HepG2 (cell line): Measurements from ENCODE around the gene LYZL1. TPM values are rescaled to one million over a fixed set of nuclear protein-coding genes. Genes with fewer than 3 reads are reported as not detected.

Experiments used
- CREM ChIP-seq, 2 experiments: sonication (generic) in 1 of 2; formaldehyde crosslinking in 1 of 2; IDR thresholded peaks; 2 replicates each; pipeline versions ENCODE4 v1.4.0 to v1.6.1; 2016 to 2020; ENCODE audit warnings: antibody characterized with exemption in 1 of 2, mild to moderate bottlenecking in 1 of 2, missing genetic modification reagents in 1 of 2
- FOSL2 ChIP-seq: sonication (generic); formaldehyde crosslinking; IDR thresholded peaks from 2 replicates; pipeline ENCODE4 v1.4.0; 2020; ENCODE audit warnings: missing genetic modification reagents
- GATAD2A ChIP-seq: IDR thresholded peaks from 2 replicates; pipeline ENCODE4 v1.6.1; 2016
- GTF3A ChIP-seq: sonication (generic); formaldehyde crosslinking; conservative IDR thresholded peaks from 2 replicates; pipeline ENCODE4 v1.4.0; 2020; ENCODE audit warnings: mild to moderate bottlenecking, missing genetic modification reagents
- HBP1 ChIP-seq: IDR thresholded peaks from 2 replicates; pipeline ENCODE4 v1.6.1; 2016; ENCODE audit warnings: low read depth, control low read depth
- MYNN ChIP-seq: sonication (generic); formaldehyde crosslinking; IDR thresholded peaks from 2 replicates; pipeline ENCODE4 v1.4.0; 2020; ENCODE audit warnings: mild to moderate bottlenecking, low read depth, missing genetic modification reagents
- THRA ChIP-seq: sonication (generic); formaldehyde crosslinking; IDR thresholded peaks from 2 replicates; pipeline ENCODE4 v1.4.0; 2020; ENCODE audit warnings: missing genetic modification reagents, borderline replicate concordance
- TOE1 ChIP-seq: sonication (generic); formaldehyde crosslinking; IDR thresholded peaks from 2 replicates; pipeline ENCODE4 v1.4.0; 2020; ENCODE audit warnings: mild to moderate bottlenecking, missing genetic modification reagents
- XRCC5 ChIP-seq: fragments of 200-400 bp; formaldehyde crosslinking; optimal IDR thresholded peaks from 2 replicates; pipeline ENCODE3; 2017; ENCODE audit warnings: mild to moderate bottlenecking, low read length
- ZBTB3 ChIP-seq: sonication (generic); formaldehyde crosslinking; IDR thresholded peaks from 2 replicates; pipeline ENCODE4 v1.4.0; 2020; ENCODE audit warnings: low read depth, mild to moderate bottlenecking, moderate library complexity, missing genetic modification reagents, borderline replicate concordance
- ZEB1 ChIP-seq: IDR thresholded peaks from 2 replicates; pipeline ENCODE4 v1.6.1; 2012; ENCODE audit warnings: mild to moderate bottlenecking, low read depth, inconsistent platforms; ENCODE audit not compliant: insufficient replicate concordance
- ZNF225 ChIP-seq: sonication (generic); formaldehyde crosslinking; IDR thresholded peaks from 2 replicates; pipeline ENCODE4 v1.4.0; 2020; ENCODE audit warnings: mild to moderate bottlenecking, missing genetic modification reagents
- ZNF264 ChIP-seq: sonication (generic); formaldehyde crosslinking; IDR thresholded peaks from 2 replicates; pipeline ENCODE4 v1.4.0; 2020; ENCODE audit warnings: missing genetic modification reagents
- ZNF280D ChIP-seq: sonication (generic); formaldehyde crosslinking; IDR thresholded peaks from 2 replicates; pipeline ENCODE4 v1.5.1; 2020; ENCODE audit warnings: mild to moderate bottlenecking, missing genetic modification reagents
- ZNF501 ChIP-seq: sonication (generic); formaldehyde crosslinking; IDR thresholded peaks from 2 replicates; pipeline ENCODE4 v1.5.1; 2020; ENCODE audit warnings: mild to moderate bottlenecking, moderate library complexity, missing genetic modification reagents
- ZNF670 ChIP-seq: sonication (generic); formaldehyde crosslinking; IDR thresholded peaks from 2 replicates; pipeline ENCODE4 v1.8.0; 2022; ENCODE audit warnings: mild to moderate bottlenecking, missing genetic modification reagents, borderline replicate concordance
- ZNF737 ChIP-seq: sonication (generic); formaldehyde crosslinking; IDR thresholded peaks from 2 replicates; pipeline ENCODE4 v1.5.0; 2020; ENCODE audit warnings: missing genetic modification reagents, mild to moderate bottlenecking, borderline replicate concordance
- polyA plus RNA-seq, 8 experiments: library from polyadenylated mRNA; depleted of rRNA in 3 of 8; stranded (reverse) in 7 of 8; unstranded in 1 of 8; fragments of >200 nt; fragmentation: Illumina TruSeq in 4 of 8; extraction: Trizol in 4 of 8; gene quantifications; 2 replicates each; pipeline versions ENCODE4 v1.2.1 to v1.2.3, GENCODE V29; 2011 to 2016; ENCODE audit warnings: low read depth in 4 of 8, missing spikeins in 1 of 8, mixed read lengths in 1 of 8; ENCODE audit not compliant: insufficient read depth in 1 of 8
- total RNA-seq, 5 experiments: library from RNA; depleted of rRNA; stranded (reverse); fragments of >200 nt; fragmentation: Illumina TruSeq; extraction: Trizol; gene quantifications; 2 replicates each; pipeline ENCODE4 v1.2.3, GENCODE V29; 2016; ENCODE audit warnings: low read depth in 1 of 5
- TF ChIP-seq, protein P1 (sequence below): sonication (generic); formaldehyde crosslinking; IDR thresholded peaks from 2 replicates; pipeline ENCODE4 v1.4.0; 2020; ENCODE audit warnings: missing genetic modification reagents, low read depth, mild to moderate bottlenecking, borderline replicate concordance
- TF ChIP-seq, protein P2 (sequence below): sonication (generic); formaldehyde crosslinking; IDR thresholded peaks from 2 replicates; pipeline ENCODE4 v1.4.0; 2020; ENCODE audit warnings: missing genetic modification reagents, borderline replicate concordance
- TF ChIP-seq, protein P3 (sequence below): sonication (generic); formaldehyde crosslinking; IDR thresholded peaks from 2 replicates; pipeline ENCODE4 v1.4.0; 2020; ENCODE audit warnings: missing genetic modification reagents, mild to moderate bottlenecking, borderline replicate concordance

LYZL1 gene
- total and polyA plus RNA-seq, 2 of the 13 experiments (the other 11 are each of a cell fraction or from before 2014, with no cell fraction given), result not detected

DNA sequence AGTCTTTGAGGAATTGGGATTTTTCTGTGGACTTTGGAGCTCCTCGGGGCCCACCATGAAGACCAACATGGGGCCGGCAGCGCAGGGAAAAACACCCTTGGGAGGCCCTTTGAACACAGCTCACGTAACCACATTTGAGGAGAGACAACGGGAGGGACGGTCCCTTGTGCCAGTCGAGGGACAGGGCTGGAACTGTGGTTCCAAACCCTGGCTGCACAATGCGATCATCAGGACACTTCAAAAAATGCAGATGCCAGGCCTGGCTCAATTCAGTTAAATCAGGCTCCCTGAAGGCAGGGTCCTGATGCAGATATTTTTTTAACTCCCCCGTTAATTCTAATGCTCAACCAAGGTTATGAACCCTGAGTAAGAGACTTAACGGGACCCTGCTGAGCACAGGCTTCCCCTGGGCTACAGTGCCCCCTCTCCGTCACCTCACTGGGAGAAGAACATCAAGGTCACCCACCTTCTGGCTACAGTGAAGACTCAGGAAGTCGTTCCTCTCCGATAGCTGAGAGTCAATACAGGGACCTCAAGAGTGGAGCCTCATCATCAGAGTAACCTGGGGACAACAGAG is 30.4 kb downstream of the LYZL1 start (continued):
- TF ChIP-seq, protein P1, sequence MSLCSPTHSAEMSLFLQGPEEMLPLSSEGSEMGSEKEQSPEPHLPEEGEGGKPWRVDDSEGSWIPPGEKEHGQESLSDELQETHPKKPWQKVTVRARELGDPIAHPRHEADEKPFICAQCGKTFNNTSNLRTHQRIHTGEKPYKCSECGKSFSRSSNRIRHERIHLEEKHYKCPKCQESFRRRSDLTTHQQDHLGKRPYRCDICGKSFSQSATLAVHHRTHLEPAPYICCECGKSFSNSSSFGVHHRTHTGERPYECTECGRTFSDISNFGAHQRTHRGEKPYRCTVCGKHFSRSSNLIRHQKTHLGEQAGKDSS (CRISPR knock-in tag), result no peak
- TF ChIP-seq, protein P2, sequence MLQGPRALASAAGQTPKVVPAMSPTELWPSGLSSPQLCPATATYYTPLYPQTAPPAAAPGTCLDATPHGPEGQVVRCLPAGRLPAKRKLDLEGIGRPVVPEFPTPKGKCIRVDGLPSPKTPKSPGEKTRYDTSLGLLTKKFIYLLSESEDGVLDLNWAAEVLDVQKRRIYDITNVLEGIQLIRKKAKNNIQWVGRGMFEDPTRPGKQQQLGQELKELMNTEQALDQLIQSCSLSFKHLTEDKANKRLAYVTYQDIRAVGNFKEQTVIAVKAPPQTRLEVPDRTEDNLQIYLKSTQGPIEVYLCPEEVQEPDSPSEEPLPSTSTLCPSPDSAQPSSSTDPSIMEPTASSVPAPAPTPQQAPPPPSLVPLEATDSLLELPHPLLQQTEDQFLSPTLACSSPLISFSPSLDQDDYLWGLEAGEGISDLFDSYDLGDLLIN, result no peak
- peak; percentile 76; the same call in 1 of the 2 replicates for TF ChIP-seq TOE1
- TF ChIP-seq, protein P3, sequence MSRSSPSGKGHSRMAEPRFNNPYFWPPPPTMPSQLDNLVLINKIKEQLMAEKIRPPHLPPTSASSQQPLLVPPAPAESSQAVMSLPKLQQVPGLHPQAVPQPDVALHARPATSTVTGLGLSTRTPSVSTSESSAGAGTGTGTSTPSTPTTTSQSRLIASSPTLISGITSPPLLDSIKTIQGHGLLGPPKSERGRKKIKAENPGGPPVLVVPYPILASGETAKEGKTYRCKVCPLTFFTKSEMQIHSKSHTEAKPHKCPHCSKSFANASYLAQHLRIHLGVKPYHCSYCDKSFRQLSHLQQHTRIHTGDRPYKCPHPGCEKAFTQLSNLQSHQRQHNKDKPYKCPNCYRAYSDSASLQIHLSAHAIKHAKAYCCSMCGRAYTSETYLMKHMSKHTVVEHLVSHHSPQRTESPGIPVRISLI (CRISPR knock-in tag), result no peak
- TF ChIP-seq ZNF264 (CRISPR knock-in tag), result no peak
- TF ChIP-seq ZNF670 (CRISPR knock-in tag), result no peak
- TF ChIP-seq CREM (IDR thresholded peaks at IDR 0.05), result peak; percentile 34; the same call in 1 of the 2 replicates
- TF ChIP-seq CREM (CRISPR knock-in tag; IDR thresholded peaks at IDR 0.05), result no peak
- no peak for TF ChIP-seq MYNN (CRISPR knock-in tag)
- no peak for TF ChIP-seq ZEB1
- TF ChIP-seq ZBTB3, result no peak
- TF ChIP-seq FOSL2 (CRISPR knock-in tag), result peak; percentile 13; the same call in 1 of the 2 replicates
- TF ChIP-seq GTF3A (CRISPR knock-in tag), result no peak
- TF ChIP-seq ZNF280D (CRISPR knock-in tag), result no peak
- no peak for TF ChIP-seq HBP1 (CRISPR knock-in tag)
- TF ChIP-seq XRCC5, result no peak
- TF ChIP-seq GATAD2A, result peak; percentile 73
- no peak; the same call in 1 of the 2 replicates for TF ChIP-seq ZNF737 (CRISPR knock-in tag)
- no peak for TF ChIP-seq ZNF225 (CRISPR knock-in tag)
- TF ChIP-seq ZNF501 (CRISPR knock-in tag), result peak; percentile 71
- TF ChIP-seq THRA, result 0 out of 2 replicates have a peak, but pooled peaks have one; percentile 51
